Neuronal stem cell (in vitro differentiated cells): ENCODE data around the gene PCDHGB2.
"Not testable (repeated sequence)": the region's sequence is repeated elsewhere in the genome, so short reads cannot be mapped to it uniquely, and the experiment has no call there.

Experiments used
- DNase-seq: peaks from one replicate; pipeline ENCODE4 v3.0.0-alpha.2; 2013; ENCODE audit warnings: low spot score
- H2AFZ ChIP-seq: one replicate; pipeline ENCODE4 v1.6.1; 2013; ENCODE audit warnings: mild to moderate bottlenecking, low read length, inconsistent platforms
- H2AK5ac ChIP-seq: 2 replicates; pipeline ENCODE4 v1.6.1; 2013; ENCODE audit warnings: low read depth, mild to moderate bottlenecking, inconsistent platforms, low read length, moderate library complexity, mixed read lengths
- H2BK120ac ChIP-seq: 2 replicates; pipeline ENCODE4 v1.6.1; 2013; ENCODE audit warnings: low read depth, mild to moderate bottlenecking, inconsistent platforms, low read length, moderate library complexity, mixed read lengths
- H2BK12ac ChIP-seq: one replicate; pipeline ENCODE4 v1.6.1; 2013; ENCODE audit warnings: low read length, inconsistent platforms
- H2BK15ac ChIP-seq: 2 replicates; pipeline ENCODE4 v1.6.1; 2013; ENCODE audit warnings: mild to moderate bottlenecking, low read length, inconsistent platforms, mixed read lengths
- H2BK5ac ChIP-seq: one replicate; pipeline ENCODE4 v1.6.1; 2013; ENCODE audit warnings: inconsistent platforms, mild to moderate bottlenecking, low read length, moderate library complexity
- H3K14ac ChIP-seq: one replicate; pipeline ENCODE4 v1.6.1; 2013; ENCODE audit warnings: low read length, inconsistent platforms
- H3K18ac ChIP-seq: 2 replicates; pipeline ENCODE4 v1.6.1; 2013; ENCODE audit warnings: low read length, inconsistent platforms
- H3K23ac ChIP-seq: 2 replicates; pipeline ENCODE4 v1.6.1; 2013; ENCODE audit warnings: low read depth, mild to moderate bottlenecking, mixed read lengths, low read length, inconsistent platforms; ENCODE audit not compliant: poor library complexity
- H3K27ac ChIP-seq: replicated peaks from 3 replicates; pipeline ENCODE4 v1.5.1; 2013; ENCODE audit warnings: low read length, inconsistent platforms
- H3K27me3 ChIP-seq, 3 experiments: 2 replicates each; pipeline ENCODE4 v1.6.1; 2013; ENCODE audit warnings: low read length in 3 of 3, mild to moderate bottlenecking in 2 of 3, inconsistent platforms in 1 of 3, low read depth in 1 of 3, mixed read lengths in 1 of 3, moderate library complexity in 1 of 3; ENCODE audit not compliant: control insufficient read depth in 3 of 3, insufficient read depth in 3 of 3
- H3K36me3 ChIP-seq, 2 donors: replicated peaks in 1 of 2; 2 replicates each; pipeline ENCODE4 v1.6.1; 2013; ENCODE audit warnings: low read length in 2 of 2; ENCODE audit not compliant: control insufficient read depth in 2 of 2, insufficient read depth in 2 of 2
- H3K4ac ChIP-seq: 2 replicates; pipeline ENCODE4 v1.6.1; 2013; ENCODE audit warnings: inconsistent platforms, mild to moderate bottlenecking, low read length, moderate library complexity
- H3K4me1 ChIP-seq, 2 donors: 1 replicate in 1 of 2; 2 replicates in 1 of 2; pipeline ENCODE4 v1.6.1; 2013; ENCODE audit warnings: low read length in 2 of 2, low read depth in 1 of 2; ENCODE audit not compliant: control insufficient read depth in 2 of 2, insufficient read depth in 1 of 2
- H3K4me2 ChIP-seq: one replicate; pipeline ENCODE4 v1.6.1; 2013; ENCODE audit warnings: mild to moderate bottlenecking, low read length, inconsistent platforms; ENCODE audit not compliant: insufficient read depth, poor library complexity, severe bottlenecking
- H3K4me3 ChIP-seq, 2 donors: 2 replicates each; pipeline ENCODE4 v1.5.1; 2013; ENCODE audit warnings: low read length in 2 of 2, mild to moderate bottlenecking in 2 of 2, inconsistent platforms in 1 of 2, moderate library complexity in 1 of 2
- H3K79me1 ChIP-seq: one replicate; pipeline ENCODE4 v1.6.1; 2013; ENCODE audit warnings: low read depth, mild to moderate bottlenecking, inconsistent platforms, low read length, moderate library complexity
- H3K9ac ChIP-seq: one replicate; pipeline ENCODE4 v1.6.1; 2013; ENCODE audit warnings: mild to moderate bottlenecking, low read depth, low read length, inconsistent platforms; ENCODE audit not compliant: poor library complexity
- H3K9me3 ChIP-seq, 2 donors: replicated peaks in 1 of 2; 2 replicates each; pipeline versions ENCODE3 to v1.6.1; 2013; ENCODE audit warnings: low read length in 2 of 2, mild to moderate bottlenecking in 2 of 2, inconsistent platforms in 1 of 2, low read depth in 1 of 2, mixed read lengths in 1 of 2, moderate library complexity in 1 of 2; ENCODE audit not compliant: control insufficient read depth in 2 of 2, insufficient read depth in 1 of 2
- H4K8ac ChIP-seq: one replicate; pipeline ENCODE4 v1.6.1; 2013; ENCODE audit warnings: low read depth, mild to moderate bottlenecking, inconsistent platforms, low read length, moderate library complexity
- H4K91ac ChIP-seq: one replicate; pipeline ENCODE4 v1.6.1; 2013; ENCODE audit warnings: low read length, low read depth, mild to moderate bottlenecking, inconsistent platforms; ENCODE audit not compliant: poor library complexity
- WGBS, 2 donors: extraction: QIAGEN DNeasy Blood & Tissue Kit; methylation state at CpG; one replicate each; pipeline ENCODE4 v1.1.7; 2013; ENCODE audit warnings: missing lambda C conversion rate in 2 of 2, mixed read lengths in 1 of 2; ENCODE audit not compliant: insufficient read length in 2 of 2, insufficient replicate concordance in 1 of 2; ENCODE audit errors: extremely low coverage in 2 of 2; 5-methylcytosine and 5-hydroxymethylcytosine counted together

PCDHGB2 gene

GRCh38 chr5:141374627-141375026, 14.8 kb downstream of the PCDHGB2 start:
- H2AK5ac ChIP-seq = no peak overlapping the region
- H3K9me3 ChIP-seq = peaks cover 39 to 42% of the 10 kb centered on the region in 2 donors
- H3K14ac ChIP-seq = no peak overlapping the region
- H3K18ac ChIP-seq = no peak overlapping the region
- H2AFZ ChIP-seq = no peak overlapping the region
- no peaks in the 10 kb centered on the region for H3K79me1 ChIP-seq
- H2BK15ac ChIP-seq = no peak overlapping the region
- H3K4me3 ChIP-seq = no peak overlapping the region
- peaks cover 0 to 1% of the 10 kb centered on the region in 2 donors for H3K36me3 ChIP-seq
- no peak for DNase-seq
- H3K27ac ChIP-seq = no peak overlapping the region
- no peak overlapping the region for H3K9ac ChIP-seq
- no peak overlapping the region for H3K23ac ChIP-seq
- WGBS, 2 donors = no CpG with 5 or more reads among the region's 14 CpGs
- H4K91ac ChIP-seq = no peak overlapping the region
- no peaks in the 10 kb centered on the region for H3K27me3 ChIP-seq
- H2BK12ac ChIP-seq = no peak overlapping the region
- no peak overlapping the region for H2BK5ac ChIP-seq
- H3K4me1 ChIP-seq = no peaks in the 10 kb centered on the region
- H3K4ac ChIP-seq = no peak overlapping the region
- H4K8ac ChIP-seq = no peak overlapping the region
- H3K4me2 ChIP-seq = no peak overlapping the region
- H2BK120ac ChIP-seq = no peak overlapping the region

GRCh38 chr5:141375444-141376155, 15.8 kb downstream of the PCDHGB2 start:
- H4K8ac ChIP-seq = not testable (repeated sequence)
- peaks cover 34 to 39% of the 10 kb centered on the region in 2 donors for H3K9me3 ChIP-seq

GRCh38 chr5:141382469-141383294, 22.9 kb downstream of the PCDHGB2 start, which contains the start of gene PCDHGA7:
TSS of gene PCDHGA7 (plus strand) at chr5:141382742. CDS start at chr5:141382900, 158 bp downstream.
- no peak within 1 kb of the TSS for H4K91ac ChIP-seq
- H3K36me3 ChIP-seq = no peaks in the 10 kb centered on the region
- no peaks in the 10 kb centered on the region for H3K27me3 ChIP-seq
- no peak within 1 kb of the TSS for H2BK12ac ChIP-seq
- H3K14ac ChIP-seq = no peak within 1 kb of the TSS
- no peak within 1 kb of the TSS for H2BK120ac ChIP-seq
- no peak within 1 kb of the TSS for H4K8ac ChIP-seq
- no peak within 1 kb of the TSS for H3K4me3 ChIP-seq
- H3K23ac ChIP-seq = no peak within 1 kb of the TSS
- no peak within 1 kb of the TSS for H3K4me2 ChIP-seq
- no peaks in the 10 kb centered on the region for H3K4me1 ChIP-seq
- no peak within 1 kb of the TSS for H3K4ac ChIP-seq
- DNase-seq = no peak
- no peak within 1 kb of the TSS for H2AK5ac ChIP-seq
- H2AFZ ChIP-seq = no peak within 1 kb of the TSS
- no CpG with 5 or more reads among the region's 37 CpGs for WGBS, 2 donors
- H3K18ac ChIP-seq = no peak within 1 kb of the TSS
- H3K9me3 ChIP-seq = peaks cover 17 to 27% of the 10 kb centered on the region in 2 donors
- no peak within 1 kb of the TSS for H2BK15ac ChIP-seq
- H3K79me1 ChIP-seq = no peaks in the 10 kb centered on the region
- H3K27ac ChIP-seq = no peak within 1 kb of the TSS
- peak within 1 kb of the TSS; percentile 24 for H2BK5ac ChIP-seq
- peak within 1 kb of the TSS; percentile 22 for H3K9ac ChIP-seq

More at GRCh38 chr5:141375444-141376155, 15.8 kb downstream of the PCDHGB2 start:
- not testable (repeated sequence) for H3K79me1 ChIP-seq, H3K14ac ChIP-seq, H3K9ac ChIP-seq, H3K4me2 ChIP-seq, H2BK12ac ChIP-seq, H2AFZ ChIP-seq, H3K4me1 ChIP-seq, H3K18ac ChIP-seq, H3K23ac ChIP-seq, H3K36me3 ChIP-seq, H3K4me3 ChIP-seq, H3K27ac ChIP-seq, H3K27me3 ChIP-seq, H3K4ac ChIP-seq, H2BK5ac ChIP-seq, H2AK5ac ChIP-seq, H2BK120ac ChIP-seq, DNase-seq, H4K91ac ChIP-seq, H2BK15ac ChIP-seq
- no CpG with 5 or more reads among the region's 48 CpGs for WGBS, 2 donors

- Histone ChIP-seq H2BK15ac (no peak overlapping the region), H3K4me2 (no peak overlapping the region), H2AFZ (no peak overlapping the region), H3K4ac (no peak overlapping the region), H3K9ac (peak overlapping the region; percentile 22), H3K4me3 (no peak overlapping the region), H3K79me1 (peaks cover under 1% of the 10 kb centered on the region), H3K27me3 (no peaks in the 10 kb centered on the region), H3K14ac (no peak overlapping the region), H3K9me3 (peaks cover 20 to 30% of the 10 kb centered on the region in 2 donors), H2AK5ac (no peak overlapping the region), H3K23ac (no peak overlapping the region), H4K8ac (no peak overlapping the region), H2BK120ac (no peak overlapping the region), H3K36me3 (no peaks in the 10 kb centered on the region), H4K91ac (no peak overlapping the region), H3K27ac (no peak overlapping the region), H2BK5ac (peak overlapping the region; percentile 24), H2BK12ac (no peak overlapping the region), H3K18ac (no peak overlapping the region), H3K4me1 (no peaks in the 10 kb centered on the region)
- DNase-seq = no peak
- no CpG with 5 or more reads among the region's 21 CpGs for WGBS, 2 donors
Measured at GRCh38 chr5:141383345-141383744, 23.6 kb downstream of the PCDHGB2 start.
